GM08714 (cell line): ENCODE measurements around the gene BCL2L13.
"Not testable (repeated sequence)": the region's sequence is repeated elsewhere in the genome, so short reads cannot be mapped to it uniquely, and the experiment has no call there.

Experiments
- H3K4me3 ChIP-seq: fragments of 200-500 bp; sonication (Bioruptor generic); 2 replicates; pipeline ENCODE4 v1.5.1; 2014; ENCODE audit warnings: mild to moderate bottlenecking, low read length, inconsistent platforms
- ZNF274 ChIP-seq: IDR thresholded peaks from 2 replicates; pipeline ENCODE4 v1.6.1; 2012; ENCODE audit warnings: mild to moderate bottlenecking, low read depth, low read length

The BCL2L13 gene

GRCh38 chr22:17628406-17629172, 10.0 kb upstream of the BCL2L13 start, which contains the start of gene ATP6V1E1:
TSS of gene ATP6V1E1 (minus strand) at chr22:17628749. CDS start at chr22:17628635, 114 bp downstream.
- TF ChIP-seq ZNF274: no peak
- peak within 1 kb of the TSS; percentile 79 for H3K4me3 ChIP-seq

GRCh38 chr22:17629173-17629489, 9.4 kb upstream of the BCL2L13 start:
- peak overlapping the region; percentile 79 for H3K4me3 ChIP-seq
- no peak for TF ChIP-seq ZNF274

- no peak for TF ChIP-seq ZNF274
- no peak overlapping the region; the same call in 1 of the 2 replicates for H3K4me3 ChIP-seq
Observed at GRCh38 chr22:17629641-17630040, 8.9 kb upstream of the BCL2L13 start.

- no peak for TF ChIP-seq ZNF274
- no peak overlapping the region for H3K4me3 ChIP-seq
Observed at GRCh38 chr22:17631076-17631565, 7.4 kb upstream of the BCL2L13 start.

- no peak overlapping the region for H3K4me3 ChIP-seq
- TF ChIP-seq ZNF274: no peak
Observed at GRCh38 chr22:17633217-17633997, 5.2 kb upstream of the BCL2L13 start.

GRCh38 chr22:17633998-17634323, 4.6 kb upstream of the BCL2L13 start:
- H3K4me3 ChIP-seq: no peak overlapping the region
- TF ChIP-seq ZNF274: no peak

GRCh38 chr22:17634696-17635095, 3.9 kb upstream of the BCL2L13 start:
- TF ChIP-seq ZNF274: no peak
- H3K4me3 ChIP-seq: no peak overlapping the region

- H3K4me3 ChIP-seq: not testable (repeated sequence)
Observed at GRCh38 chr22:17636850-17637249, 1.7 kb upstream of the BCL2L13 start.

- TF ChIP-seq ZNF274: no peak
- peak overlapping the region; percentile 80 for H3K4me3 ChIP-seq
Observed at GRCh38 chr22:17637490-17638181, 921 bp upstream of the BCL2L13 start.

- H3K4me3 ChIP-seq: peak overlapping the region; percentile 80
- TF ChIP-seq ZNF274: no peak
Observed at GRCh38 chr22:17638182-17638431, 450 bp upstream of the BCL2L13 start.

- no peak for TF ChIP-seq ZNF274
Observed at GRCh38 chr22:17639247-17639741, 737 bp downstream of the BCL2L13 start.

GRCh38 chr22:17641269-17641668, 2.7 kb downstream of the BCL2L13 start:
- no peak overlapping the region for H3K4me3 ChIP-seq
- TF ChIP-seq ZNF274: no peak

More at GRCh38 chr22:17639247-17639741, 737 bp downstream of the BCL2L13 start:
- H3K4me3 ChIP-seq: peak overlapping the region; percentile 80

- not testable (repeated sequence) for H3K4me3 ChIP-seq
Observed at GRCh38 chr22:17642357-17642756, 3.8 kb downstream of the BCL2L13 start.

GRCh38 chr22:17647452-17647851, 8.9 kb downstream of the BCL2L13 start:
- TF ChIP-seq ZNF274: no peak
- no peak overlapping the region for H3K4me3 ChIP-seq

- no peak overlapping the region for H3K4me3 ChIP-seq
- no peak for TF ChIP-seq ZNF274
Observed at GRCh38 chr22:17647991-17648390, 9.4 kb downstream of the BCL2L13 start.

GRCh38 chr22:17648569-17648968, 10.0 kb downstream of the BCL2L13 start:
- H3K4me3 ChIP-seq: no peak overlapping the region
- no peak for TF ChIP-seq ZNF274
